Activated T-helper 1 cell treated with Interleukin-2 at 50 U/mL for 16 hours (primary cell): ENCODE measurements around the gene TRAF2.

ENCODE experiments used
- DNase-seq: peaks from one replicate; pipeline ENCODE4 v3.0.0-alpha.2; 2020; ENCODE audit warnings: low read depth

Gene TRAF2

GRCh38 chr9:136847088-136847825, 39.1 kb upstream of the TRAF2 start:
- no peak for DNase-seq

GRCh38 chr9:136847826-136848392, 38.4 kb upstream of the TRAF2 start:
- peak; percentile 39 for DNase-seq

GRCh38 chr9:136848393-136849037, 37.8 kb upstream of the TRAF2 start:
- no peak for DNase-seq

GRCh38 chr9:136849038-136849959, 37.0 kb upstream of the TRAF2 start, which contains the start of gene PHPT1:
Gene PHPT1 (plus strand): TSS chr9:136849409. CDS start chr9:136849431, 22 bp downstream.
- peak; percentile 91 for DNase-seq

- DNase-seq = no peak
These were observed 36.1 kb upstream of the TRAF2 start for GRCh38 chr9:136849960-136850865.

GRCh38 chr9:136850866-136851775, 35.2 kb upstream of the TRAF2 start:
- no peak for DNase-seq

GRCh38 chr9:136851941-136852663, 34.2 kb upstream of the TRAF2 start, which contains the start of gene MAMDC4:
Gene MAMDC4 (plus strand): TSS chr9:136852346. CDS start chr9:136852417, 71 bp downstream.
- DNase-seq = no peak

- DNase-seq = no peak
These were observed 33.4 kb upstream of the TRAF2 start for GRCh38 chr9:136852664-136853595.

GRCh38 chr9:136853596-136854112, 32.7 kb upstream of the TRAF2 start:
- DNase-seq = no peak

GRCh38 chr9:136854113-136854841, 32.0 kb upstream of the TRAF2 start:
- DNase-seq = no peak

GRCh38 chr9:136854842-136855460, 31.4 kb upstream of the TRAF2 start:
- DNase-seq = no peak

- no peak for DNase-seq
These were observed 30.7 kb upstream of the TRAF2 start for GRCh38 chr9:136855461-136856078.

GRCh38 chr9:136856079-136856476, 30.2 kb upstream of the TRAF2 start:
- no peak for DNase-seq

- DNase-seq = no peak
These were observed 29.7 kb upstream of the TRAF2 start for GRCh38 chr9:136856541-136857141.

GRCh38 chr9:136857166-136857565, 29.1 kb upstream of the TRAF2 start:
- no peak for DNase-seq
